GM19238 (cell line): ENCODE measurements around the gene PDE7B.

ENCODE experiments used
- DNase-seq: peaks from one replicate; pipeline ENCODE4 v3.0.0; 2011; ENCODE audit warnings: low spot score; ENCODE audit not compliant: insufficient read length

PDE7B gene

DNA sequence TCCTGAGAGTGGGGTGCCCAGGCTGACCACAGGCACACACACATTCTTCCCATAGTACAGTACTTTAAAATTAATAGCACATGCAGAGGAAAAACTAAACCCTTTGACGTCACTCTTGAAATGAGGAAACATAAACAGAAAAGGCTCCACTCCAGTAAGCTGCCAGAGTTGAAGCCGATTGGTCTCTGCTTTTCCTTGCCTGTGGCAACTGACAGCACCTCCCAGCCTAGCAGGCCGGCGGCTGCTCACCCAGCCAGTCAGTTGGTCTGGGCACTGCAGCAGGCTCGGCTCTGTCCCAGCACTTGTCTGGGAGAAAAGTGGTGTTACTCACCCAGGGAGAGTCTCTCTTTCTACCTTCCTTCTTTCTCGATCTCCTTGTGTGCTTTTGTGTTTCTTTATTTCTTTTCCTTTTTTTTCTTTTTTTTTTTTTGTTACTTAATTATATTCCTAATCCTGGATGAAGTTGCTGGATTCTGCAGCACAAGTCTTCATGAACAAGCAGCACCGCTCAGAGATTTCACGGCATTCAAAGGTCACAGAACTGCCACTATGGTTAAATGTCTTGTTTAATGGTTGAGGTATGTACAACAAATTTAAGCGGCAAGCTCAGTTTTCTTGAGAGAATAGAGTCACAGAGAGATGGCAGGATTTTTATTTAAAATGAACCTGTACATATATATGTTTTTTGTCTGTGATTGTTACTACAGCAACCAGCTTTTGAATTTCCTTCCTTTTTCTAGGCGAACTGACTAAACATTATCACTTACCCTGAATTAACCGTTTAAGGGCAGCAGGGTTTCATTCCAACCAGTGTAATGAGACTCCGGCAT is at the start of gene PDE7B:
TSS of gene PDE7B (plus strand) at position 260 of the 830 bp plus-strand sequence.
- peak; percentile 32 for DNase-seq

DNA sequence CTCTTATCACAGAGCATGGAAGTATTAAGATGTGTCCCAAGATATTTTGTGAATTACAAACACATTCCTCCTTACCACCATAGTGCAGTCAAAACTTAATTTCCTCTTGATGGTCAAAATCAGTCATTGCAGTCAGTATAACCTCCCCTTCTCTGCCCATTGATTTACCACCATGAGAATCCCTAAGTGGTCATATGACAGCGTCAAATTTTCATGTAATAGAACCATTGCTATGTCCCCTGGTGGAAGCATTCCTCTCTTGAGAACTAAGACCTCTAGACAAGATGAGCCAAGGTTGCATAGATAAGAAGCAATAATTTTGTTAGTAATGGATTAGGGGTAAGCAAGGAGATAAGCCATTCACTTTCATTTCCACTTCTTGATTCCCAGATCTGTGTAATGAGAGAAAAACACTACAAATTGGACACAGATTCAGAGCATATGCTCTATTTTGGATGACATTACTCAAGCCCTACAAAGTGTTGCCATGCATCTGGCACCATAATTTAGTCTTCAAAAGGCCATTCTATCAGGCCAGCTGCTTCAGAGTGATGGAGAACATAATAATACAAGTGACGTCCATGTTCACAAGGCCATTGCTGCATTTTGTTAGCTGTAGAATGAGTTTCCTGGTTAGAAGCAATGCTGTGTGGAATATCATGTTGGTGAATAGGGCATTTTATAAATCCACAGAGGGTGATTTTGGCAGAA is 49.6 kb upstream of the PDE7B start:
- no peak for DNase-seq

DNA sequence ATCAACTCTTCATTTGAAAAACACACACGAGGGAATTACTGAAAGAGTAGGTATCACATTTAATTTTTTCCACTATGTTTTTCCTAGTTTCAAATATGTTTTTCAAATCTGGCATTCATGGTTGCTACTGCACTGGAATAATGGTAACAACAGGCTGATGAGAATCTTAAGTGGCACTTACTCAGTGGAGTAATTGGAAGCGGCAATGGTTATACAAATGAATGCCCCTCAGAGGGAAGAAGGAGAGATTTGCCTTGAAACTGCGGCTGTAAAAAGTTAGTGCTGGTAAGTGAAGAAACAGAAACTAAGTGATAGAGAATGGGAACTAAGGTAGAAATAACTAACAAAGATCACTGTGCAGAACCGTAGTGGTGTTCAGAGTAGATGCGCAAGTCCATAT is 41.0 kb upstream of the PDE7B start:
- DNase-seq: no peak

DNA sequence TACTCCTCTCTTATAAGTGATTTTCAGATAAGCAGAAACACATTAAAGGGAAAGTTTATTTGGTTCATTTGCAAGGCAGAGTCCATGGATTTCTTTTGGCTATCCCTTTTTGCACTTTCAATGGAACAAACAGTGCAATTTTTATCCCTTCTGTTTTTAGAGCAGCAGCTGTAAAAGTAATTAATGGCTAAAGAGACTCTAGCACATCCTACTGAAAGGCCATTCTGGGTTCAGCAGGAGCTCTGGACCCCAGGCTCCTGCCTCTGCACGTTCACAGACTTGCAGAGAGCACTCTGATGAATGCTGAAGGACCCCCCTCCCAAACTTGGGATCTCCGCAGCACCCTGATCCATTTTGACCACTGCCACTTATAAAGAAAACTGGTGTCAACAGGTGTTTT is 40.3 kb upstream of the PDE7B start:
- no peak for DNase-seq

DNA sequence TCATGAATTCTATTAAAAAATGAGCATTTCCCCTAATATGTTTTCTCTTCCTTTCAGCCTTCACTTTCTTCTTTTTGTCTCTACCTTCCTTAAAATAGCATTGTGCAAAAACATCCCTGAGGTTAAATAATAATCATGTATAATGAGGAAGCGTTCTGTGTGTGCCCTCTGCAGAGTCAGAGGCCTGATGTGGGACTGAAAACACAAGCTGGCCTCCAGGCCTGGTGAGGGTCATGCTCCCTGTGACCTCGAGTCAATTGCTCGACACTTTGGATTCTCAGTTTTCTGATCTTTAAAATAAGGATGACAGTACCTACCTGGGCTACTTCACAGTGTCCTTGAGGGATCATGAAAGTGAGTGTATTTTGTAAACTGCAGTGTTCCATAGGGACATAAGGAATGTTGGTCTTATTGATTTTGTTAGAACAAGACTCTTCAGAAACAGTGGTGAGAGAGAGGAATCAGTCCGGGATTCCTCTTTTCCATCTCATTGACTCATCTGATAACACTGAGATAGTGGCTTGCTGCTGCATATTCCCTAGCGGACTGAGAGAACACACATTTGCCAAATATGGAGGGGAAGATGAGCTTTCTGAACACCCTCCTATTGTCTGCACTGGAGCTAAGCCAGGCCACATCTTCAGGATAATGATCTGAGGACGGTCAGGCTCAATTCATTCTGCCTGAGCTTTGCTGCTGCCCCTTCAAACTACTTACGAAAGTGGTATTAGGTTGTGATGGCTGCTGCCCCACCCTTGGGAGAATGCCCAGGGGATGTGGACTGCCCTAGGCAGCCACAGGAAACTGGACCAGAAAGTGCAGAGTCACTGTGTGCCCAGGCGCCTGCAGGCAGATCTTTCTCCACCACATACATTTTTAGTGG is 39.6 kb upstream of the PDE7B start:
- no peak for DNase-seq

DNA sequence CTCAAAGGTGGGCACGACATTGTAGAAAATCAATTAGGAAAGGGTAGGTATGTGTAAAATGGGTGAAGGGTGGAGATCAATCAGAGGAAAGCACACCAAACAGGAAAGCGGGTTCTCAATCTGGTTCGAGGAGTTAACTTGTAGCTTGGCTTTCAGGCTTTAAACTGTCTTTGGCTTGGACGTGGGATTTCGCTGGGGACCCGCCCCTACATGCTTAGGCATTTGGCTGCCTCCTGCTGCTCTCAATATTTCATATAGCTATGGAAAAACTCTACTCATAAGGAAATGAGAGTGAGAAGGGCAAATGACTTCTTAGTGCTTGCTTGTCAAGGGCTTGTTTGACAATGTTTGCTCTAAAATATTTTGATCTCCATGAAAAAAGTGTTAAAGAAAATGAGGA is 38.1 kb upstream of the PDE7B start:
- no peak for DNase-seq

DNA sequence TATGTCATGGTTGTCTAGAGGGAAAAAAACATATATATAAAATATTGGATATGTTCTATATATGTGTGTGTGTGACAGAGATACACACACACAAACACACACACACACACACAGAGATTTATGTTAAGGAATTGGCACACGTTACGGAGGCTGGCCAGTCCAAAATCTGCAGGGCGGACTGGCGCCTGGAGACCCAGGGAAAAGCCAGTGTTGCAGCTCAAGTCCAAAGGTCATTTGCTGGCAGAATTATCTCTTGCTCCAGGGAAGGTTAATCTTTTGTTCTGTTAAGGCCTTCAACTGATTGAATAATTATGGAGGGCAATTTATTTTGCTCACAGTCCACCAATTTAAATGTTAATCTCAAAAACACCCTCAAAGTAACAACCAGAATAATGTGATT is 37.5 kb upstream of the PDE7B start:
- DNase-seq: no peak

DNA sequence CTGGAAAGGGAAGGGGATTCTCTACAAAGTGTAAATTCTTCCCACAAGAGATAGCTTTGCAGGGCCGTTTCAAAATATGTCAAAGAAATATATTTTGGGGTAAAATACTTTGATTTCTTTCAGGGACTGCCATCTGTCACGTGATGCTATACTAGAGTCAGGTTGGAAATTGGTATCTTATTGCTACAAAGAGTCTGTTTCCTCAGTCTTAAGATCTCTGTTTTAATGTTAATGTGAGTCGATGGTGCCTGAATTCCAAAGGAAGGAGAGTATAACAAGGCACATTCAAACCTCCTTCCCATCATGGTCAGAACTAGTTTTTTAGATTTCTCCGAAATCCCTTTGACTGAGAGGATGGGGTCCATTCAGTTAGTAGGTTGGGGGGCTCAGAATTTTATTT is 36.3 kb upstream of the PDE7B start:
- DNase-seq: no peak

DNA sequence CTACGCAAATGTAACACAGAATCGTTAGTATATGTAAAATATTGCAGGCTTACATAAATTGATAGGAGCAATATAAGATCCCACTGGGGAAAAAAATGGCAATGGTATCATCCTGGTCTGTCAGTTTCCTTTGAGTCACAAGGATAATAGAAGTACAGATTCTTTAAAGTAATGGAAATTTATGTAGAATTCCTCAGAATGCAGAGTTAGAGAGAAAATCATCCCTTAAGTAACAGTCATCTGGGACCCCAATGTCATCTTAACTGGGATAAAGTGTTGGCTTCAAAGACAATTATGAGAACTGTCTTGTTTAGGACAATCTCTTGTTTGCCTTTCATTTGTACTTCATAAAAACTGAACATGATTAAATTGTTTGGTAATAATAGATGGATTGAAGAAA is 34.5 kb upstream of the PDE7B start:
- no peak for DNase-seq

DNA sequence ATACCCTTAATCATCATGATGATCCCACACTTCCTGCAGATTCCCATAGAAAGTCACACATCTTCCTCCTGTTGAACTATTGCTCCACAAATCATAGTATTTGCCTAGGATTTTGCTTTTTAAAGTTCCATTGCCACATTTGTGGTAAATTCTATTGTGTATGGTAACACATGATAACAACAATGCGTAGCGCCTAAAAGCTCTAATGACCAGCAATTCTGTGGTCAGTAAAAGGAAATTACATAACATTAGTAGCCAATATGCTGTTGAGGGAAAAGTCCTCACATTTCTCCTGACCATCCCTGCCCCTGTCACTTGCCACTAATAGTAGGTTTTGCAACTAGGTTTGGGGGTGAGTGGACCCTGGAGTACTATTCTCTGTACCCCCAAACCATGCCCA is 31.8 kb upstream of the PDE7B start:
- no peak for DNase-seq

DNA sequence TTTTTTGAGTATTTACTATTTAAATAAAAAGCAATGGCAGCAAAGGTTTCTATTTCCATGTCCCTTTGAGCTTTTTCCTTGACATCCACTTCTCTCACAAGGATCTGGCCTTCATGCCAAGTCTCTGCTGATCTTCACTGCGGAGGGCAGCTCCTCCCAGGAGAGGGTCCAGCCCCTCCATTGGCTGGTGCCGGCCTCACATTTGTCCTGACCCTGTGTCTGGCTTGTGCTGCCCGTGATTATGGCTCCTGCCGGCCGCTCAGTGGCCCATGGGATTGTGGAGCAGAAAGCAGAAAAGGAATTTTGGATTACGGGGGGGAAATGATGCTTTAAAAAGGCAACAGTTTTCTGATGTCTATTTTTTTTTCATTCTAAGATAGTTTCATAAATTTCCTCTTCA is 31.2 kb upstream of the PDE7B start:
- no peak for DNase-seq

DNA sequence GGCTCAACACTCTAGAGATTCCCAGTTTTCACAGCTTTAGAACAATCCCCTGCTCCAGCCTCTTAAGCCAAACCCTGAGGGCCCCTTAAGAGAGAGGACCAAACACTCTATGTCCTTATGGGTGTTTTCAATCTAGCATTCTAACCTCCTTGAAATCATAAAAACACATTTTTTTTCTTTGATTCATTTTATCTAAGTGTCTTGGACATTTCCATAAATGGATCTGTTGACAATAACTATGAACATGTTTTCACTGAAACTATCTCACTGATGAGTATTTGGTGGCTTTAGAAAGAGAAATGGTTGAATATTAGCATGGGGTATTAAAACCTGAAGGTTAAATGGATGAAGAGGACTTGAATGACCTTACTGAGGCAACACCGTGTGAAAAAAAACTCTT is 27.6 kb upstream of the PDE7B start:
- DNase-seq: no peak

DNA sequence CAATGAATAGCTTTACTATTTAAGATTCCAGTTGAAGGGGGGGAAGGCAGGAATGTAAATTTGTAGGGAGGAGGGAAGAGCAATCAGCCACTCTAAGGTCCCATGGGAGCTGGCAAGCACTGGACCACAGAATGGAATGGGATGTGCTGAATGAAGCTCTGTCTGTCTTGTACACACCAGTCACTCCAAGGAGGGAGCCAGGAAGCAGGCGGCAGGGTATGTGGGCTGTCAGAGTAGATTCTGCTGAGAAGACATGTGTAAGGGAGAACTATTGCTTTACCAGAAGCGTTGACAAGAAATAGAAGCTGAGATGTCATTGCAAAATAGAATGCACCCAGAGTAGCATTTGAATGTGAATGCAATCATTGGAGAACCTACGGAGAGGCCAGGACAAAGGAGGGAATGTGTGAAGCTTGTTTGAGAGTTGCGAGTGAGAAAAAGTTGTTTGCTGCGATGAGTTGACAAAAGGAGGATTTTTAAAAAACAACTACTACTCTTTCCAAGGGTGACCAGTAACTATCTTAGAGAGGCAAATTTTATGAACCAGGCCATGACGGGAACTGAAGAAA is 25.2 kb upstream of the PDE7B start:
- DNase-seq: no peak

DNA sequence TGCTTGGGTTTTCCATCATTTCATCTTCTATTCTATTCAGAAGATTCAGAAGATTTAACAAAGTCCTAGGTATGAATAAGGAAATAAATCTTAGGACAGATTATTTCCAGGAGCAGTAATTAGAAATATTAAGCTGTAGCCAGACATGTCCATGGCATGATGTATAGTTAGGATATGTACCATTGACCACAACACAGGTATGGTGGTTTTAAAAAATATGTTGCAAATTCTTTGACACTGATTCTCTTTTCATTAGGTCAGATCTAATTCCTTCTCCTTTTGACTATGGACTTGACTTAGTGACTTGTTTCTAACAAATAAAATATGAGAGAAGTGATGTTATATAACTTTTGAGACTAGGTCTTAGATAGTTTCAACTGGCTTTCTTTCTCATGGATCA is 23.5 kb upstream of the PDE7B start:
- DNase-seq: no peak

DNA sequence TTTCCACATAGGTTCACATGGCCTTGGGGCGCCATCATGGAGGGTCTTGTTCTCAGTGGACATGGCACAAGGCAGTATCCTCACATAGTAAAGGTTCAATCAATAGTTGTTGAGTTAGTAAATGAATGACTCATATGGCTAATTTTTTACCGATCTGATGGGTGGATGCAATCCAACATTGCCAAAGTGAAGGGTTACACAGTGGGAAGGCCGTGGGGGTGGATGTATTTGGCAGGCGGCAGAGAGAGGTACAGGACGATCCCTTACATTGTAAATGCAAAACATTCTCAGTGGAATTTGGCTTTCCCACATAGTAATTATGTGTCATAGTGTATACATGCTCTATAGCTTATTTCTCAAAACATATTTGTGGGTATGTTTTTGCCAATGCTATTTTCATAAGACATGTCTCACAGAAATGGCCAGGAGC is 21.0 kb upstream of the PDE7B start:
- DNase-seq: no peak

DNA sequence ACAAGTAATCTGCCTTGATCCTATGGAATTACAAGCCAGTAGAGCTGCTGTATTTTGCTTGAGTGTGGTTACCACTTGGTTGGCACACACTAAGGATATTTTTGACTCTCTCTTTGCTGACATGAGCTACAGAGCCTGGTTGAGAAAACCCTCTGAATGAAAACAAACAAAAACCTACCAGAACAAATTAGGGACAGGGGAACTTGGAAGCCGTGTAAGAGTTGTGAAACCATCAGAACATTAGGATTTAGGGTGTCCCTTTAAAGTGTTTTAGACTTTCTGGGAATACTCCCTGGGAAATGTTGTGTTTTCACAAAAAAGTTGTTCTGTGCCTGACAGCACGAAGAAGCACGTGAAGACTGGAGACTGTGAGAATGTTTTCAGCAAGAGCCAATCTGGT is 20.5 kb upstream of the PDE7B start:
- DNase-seq: no peak

DNA sequence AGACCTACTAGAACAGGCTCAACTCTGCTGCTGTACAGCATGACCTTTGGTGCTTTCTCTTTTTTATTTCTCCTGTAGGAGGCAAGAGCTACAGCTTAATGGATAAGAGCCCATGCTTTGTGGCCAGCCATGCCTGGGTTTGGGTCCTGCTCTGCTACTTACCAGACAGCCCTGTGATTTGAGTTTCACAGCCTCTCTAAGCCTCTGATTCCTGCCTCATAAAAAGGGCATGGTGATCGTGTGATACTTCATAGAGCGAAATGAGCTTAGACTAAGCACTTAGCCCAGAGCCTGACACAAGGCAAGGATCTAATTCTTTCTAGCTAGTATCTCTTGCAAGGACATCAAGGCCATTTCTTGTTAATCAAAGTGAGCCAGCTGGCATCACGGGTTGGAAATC is 19.3 kb upstream of the PDE7B start:
- no peak for DNase-seq

DNA sequence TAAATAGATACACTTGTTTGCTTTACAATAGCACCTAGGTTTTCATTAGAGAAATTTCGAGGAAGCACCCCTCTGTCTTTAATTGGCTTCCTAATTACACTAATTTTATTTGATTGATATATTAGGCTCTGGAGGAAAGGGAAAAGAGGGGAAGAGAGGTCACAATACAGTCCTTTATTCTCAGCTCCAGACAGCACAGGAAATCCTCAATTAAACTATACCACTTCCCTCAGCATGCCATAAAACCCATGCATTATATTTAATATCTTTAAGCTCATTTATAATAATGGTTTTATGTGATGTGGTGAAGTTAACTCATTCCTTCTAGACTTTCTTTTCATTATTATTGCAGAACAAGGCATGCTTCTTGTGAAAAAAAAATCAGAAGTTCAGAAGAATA is 17.7 kb upstream of the PDE7B start:
- no peak for DNase-seq

DNA sequence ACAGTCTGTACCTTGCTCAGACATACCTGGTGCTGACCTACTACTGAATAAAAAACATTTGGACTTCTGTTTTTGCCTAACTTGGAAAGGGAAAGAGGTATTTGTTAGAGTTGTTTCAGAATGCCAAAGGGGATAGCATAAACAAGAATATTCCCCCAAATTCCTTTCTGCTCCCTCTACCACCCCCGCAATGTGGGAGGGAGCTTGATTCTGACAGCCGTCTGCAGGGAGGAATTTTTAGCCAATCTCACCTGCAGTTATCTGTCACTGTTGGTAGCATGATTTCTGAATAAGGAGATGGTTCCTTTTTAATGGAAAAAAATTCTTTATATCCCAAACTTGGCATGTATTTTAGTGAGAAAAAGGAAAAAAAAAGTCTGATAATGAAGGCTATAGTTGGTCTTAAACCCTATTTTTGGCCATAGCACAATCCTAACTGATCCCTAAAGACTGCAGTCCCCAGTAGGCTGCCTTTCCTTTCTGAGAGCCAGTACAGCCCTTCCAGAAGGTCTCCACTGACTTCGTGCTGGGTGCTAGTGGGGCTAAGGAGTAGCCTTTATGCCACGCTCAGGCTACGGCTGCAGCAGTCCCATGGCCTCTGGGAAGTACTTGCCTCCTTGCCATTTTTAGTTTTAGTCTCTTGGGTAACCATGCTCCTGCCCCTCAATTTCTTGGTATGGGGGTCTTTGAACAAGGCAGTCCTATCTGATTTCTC is 13.6 kb upstream of the PDE7B start:
- no peak for DNase-seq

DNA sequence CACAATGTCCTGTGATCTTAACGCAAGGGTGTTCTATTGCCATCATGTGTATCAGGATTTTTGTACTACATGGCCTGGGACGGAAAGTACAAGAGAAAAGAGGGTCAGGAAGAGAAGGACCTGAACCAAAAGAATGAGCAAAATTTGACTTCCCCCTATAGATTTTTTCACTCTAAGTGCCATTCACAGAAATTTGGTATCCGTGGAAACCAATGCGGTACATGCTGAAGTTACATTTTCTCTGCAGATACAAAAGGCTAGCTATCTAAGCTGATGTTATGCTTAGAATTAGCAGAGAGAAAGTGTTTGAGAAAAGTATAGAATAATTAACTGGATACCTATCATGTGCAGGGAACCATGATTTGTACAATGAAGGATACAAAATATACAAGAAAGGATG is 12.4 kb upstream of the PDE7B start:
- no peak for DNase-seq
